Effector CD4-positive, alpha-beta T cell (primary cell): ENCODE data around the gene KRTAP9-7. TPM values are rescaled to one million over a fixed set of nuclear protein-coding genes. Genes with fewer than 3 reads are reported as not detected.
"Not testable (repeated sequence)": the region's sequence is repeated elsewhere in the genome, so short reads cannot be mapped to it uniquely, and the experiment has no call there.

Experiments
- DNase-seq: peaks from one replicate; pipeline ENCODE4 v3.0.0-alpha.2; 2020
- total RNA-seq: gene quantifications from one replicate; lab custom pipeline; 2026; lab: John Stamatoyannopoulos, UW

Gene KRTAP9-7, protein sequence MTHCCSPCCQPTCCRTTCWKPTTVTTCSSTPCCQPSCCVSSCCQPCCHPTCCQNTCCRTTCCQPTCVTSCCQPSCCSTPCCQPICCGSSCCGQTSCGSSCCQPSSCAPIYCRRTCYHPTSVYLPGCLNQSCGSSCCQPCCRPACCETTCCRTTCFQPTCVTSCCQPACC
- total RNA-seq, result not detected

GRCh38 chr17:41275648-41276190, at the start of gene KRTAP9-7:
Gene KRTAP9-7, plus strand, starts transcription at chr17:41275698. Its CDS starts 0 bp downstream, at chr17:41275698.
- not testable (repeated sequence) for DNase-seq

DNA sequence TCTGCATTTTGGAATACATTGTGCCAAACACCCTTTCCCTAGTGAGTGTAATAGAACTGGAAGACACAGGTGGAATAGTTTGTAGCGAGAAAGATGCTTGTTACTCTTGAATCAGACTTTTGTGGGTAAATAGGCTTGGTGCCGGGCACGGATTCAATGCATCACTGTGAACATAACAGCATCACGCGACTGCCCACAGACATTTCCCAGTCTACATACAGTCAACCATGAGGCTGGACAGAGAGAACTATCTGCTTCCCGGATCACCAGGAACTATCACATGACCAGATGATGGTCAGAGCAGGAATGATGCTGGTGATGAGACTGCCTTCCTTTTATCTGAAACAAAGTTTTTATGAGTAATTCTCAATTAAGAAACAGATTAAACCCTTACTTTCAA, 49.4 kb upstream of the KRTAP9-7 start:
- DNase-seq, result no peak

DNA sequence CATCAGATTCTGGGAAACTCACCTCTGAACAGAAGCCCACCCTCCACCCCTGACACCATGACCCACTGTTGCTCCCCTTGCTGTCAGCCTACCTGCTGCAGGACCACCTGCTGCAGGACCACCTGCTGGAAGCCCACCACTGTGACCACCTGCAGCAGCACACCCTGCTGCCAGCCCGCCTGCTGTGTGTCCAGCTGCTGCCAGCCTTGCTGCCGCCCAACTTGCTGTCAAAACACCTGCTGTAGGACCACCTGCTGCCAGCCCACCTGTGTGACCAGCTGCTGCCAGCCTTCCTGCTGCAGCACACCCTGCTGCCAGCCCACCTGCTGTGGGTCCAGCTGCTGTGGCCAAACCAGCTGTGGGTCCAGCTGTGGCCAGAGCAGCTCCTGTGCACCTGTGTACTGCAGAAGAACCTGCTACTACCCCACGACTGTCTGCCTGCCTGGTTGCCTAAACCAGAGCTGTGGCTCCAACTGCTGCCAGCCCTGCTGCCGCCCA, 48.9 kb upstream of the KRTAP9-7 start, which contains the start of gene KRTAP9-2:
KRTAP9-2 (plus strand) TSS at position 51 of the 498 bp plus-strand sequence; CDS start at position 58, 7 bp downstream.
- DNase-seq, result not testable (repeated sequence)

GRCh38 chr17:41230094-41230493, 45.4 kb upstream of the KRTAP9-7 start:
- no peak for DNase-seq

- DNase-seq, result no peak
Observed at GRCh38 chr17:41231731-41232130, 43.8 kb upstream of the KRTAP9-7 start.

DNA sequence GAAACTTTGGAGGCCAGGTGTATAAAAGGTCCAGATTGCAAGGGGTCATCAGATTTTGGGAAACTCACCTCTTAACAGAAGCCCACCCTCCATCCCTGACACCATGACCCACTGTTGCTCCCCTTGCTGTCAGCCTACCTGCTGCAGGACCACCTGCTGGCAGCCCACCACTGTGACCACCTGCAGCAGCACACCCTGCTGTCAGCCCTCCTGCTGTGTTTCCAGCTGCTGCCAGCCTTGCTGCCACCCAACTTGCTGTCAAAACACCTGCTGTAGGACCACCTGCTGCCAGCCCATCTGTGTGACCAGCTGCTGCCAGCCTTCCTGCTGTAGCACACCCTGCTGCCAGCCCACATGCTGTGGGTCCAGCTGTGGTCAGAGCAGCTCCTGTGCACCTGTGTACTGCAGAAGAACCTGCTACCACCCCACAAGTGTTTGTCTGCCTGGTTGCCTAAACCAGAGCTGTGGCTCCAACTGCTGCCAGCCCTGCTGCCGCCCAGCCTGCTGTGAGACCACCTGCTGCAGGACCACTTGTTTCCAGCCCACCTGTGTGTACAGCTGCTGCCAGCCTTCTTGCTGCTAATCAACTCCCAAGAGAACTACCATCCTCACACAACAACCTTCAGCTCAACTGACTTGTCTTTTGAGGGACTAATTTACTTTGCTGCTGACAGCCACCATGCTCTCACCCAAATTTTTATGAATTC, 42.9 kb upstream of the KRTAP9-7 start, which contains the start of gene KRTAP9-3:
KRTAP9-3 (plus strand) TSS at position 51 of the 707 bp plus-strand sequence; CDS start at position 104, 53 bp downstream.
- DNase-seq, result not testable (repeated sequence)

DNA sequence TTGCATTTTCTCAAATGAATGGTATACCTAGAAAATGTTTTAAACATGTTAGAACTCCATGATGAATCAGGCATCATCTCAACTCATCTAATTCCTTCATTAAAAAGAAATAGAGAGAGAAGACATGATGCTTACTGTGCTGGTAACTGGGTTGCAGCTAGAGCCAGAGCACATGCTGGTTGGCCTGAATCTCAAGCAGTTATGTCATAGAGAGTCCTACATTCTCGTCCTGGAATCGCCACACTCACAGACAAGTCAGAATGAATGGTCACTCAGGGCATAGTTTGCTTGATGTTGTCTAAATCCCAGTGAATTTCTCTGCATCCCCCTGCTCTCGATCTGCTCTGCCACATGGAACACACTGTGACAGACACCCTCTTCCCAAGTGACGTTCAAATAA, 38.4 kb upstream of the KRTAP9-7 start:
- DNase-seq, result not testable (repeated sequence)

DNA sequence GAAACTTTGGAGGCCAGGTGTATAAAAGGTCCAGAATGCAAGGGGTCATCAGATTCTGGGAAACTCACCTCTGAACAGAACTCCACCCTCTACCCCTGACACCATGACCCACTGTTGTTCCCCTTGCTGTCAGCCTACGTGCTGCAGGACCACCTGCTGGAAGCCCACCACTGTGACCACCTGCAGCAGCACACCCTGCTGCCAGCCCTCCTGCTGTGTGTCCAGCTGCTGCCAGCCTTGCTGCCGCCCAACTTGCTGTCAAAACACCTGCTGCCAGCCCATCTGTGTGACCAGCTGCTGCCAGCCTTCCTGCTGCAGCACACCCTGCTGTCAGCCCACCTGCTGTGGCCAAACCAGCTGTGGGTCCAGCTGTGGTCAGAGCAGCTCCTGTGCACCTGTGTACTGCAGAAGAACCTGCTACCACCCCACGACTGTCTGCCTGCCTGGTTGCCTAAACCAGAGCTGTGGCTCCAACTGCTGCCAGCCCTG, 37.5 kb upstream of the KRTAP9-7 start, which contains the start of gene KRTAP9-8:
KRTAP9-8 (plus strand) TSS at position 51 of the 489 bp plus-strand sequence; CDS start at position 104, 53 bp downstream.
- DNase-seq, result not testable (repeated sequence)

DNA sequence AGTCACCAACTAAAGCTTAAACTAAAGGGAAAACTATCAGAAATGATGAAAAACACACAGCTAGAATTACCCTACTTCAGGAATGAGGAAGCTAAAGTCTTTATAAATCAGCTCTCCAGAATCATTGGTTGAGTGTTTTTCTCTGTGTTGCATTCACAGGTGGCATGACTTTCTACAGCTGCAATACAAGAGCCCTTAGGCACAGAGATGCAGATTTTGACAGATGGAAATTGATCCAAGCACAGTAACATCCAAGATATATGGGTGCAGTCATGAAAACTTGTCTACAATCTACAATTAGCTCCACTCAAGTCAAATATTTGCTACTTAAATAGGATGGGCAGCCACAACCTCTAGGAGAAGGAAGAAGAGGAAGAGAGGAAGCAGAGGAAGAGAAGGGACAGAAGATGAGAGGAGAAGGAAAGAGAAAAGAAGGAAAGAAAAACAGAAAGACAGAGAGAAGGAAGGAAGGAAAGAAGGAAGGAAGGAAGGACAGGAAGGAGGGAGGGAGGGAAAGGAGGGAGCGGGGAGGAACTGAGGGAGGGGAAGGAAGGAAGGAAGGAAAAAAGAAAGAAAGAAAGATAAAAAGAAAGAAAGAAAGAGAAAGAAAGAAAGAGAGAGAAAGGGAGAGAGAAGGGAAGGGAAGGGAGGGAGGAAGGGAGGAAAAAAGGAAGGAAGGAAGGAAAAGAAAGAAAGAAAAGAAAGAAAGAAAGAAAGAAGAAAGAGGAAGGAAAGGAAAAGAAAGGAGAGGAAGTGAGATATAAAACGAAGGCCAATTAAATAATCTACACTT, 28.3 kb upstream of the KRTAP9-7 start:
- DNase-seq, result not testable (repeated sequence)

DNA sequence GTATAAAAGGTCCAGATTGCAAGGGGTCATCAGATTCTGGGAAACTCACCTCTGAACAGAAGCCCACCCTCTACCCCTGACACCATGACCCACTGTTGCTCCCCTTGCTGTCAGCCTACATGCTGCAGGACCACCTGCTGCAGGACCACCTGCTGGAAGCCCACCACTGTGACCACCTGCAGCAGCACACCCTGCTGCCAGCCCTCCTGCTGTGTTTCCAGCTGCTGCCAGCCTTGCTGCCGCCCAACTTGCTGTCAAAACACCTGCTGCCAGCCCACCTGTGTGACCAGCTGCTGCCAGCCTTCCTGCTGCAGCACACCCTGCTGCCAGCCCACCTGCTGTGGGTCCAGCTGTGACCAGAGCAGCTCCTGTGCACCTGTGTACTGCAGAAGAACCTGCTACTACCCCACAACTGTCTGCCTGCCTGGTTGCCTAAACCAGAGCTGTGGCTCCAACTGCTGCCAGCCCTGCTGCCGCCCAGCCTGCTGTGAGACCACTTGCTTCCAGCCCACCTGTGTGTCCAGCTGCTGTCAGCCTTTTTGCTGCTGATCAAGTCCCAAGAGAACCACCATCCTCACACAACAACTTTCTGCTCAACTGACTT, 25.8 kb upstream of the KRTAP9-7 start, which contains the start of gene KRTAP9-4:
KRTAP9-4 (plus strand) TSS at position 51 of the 604 bp plus-strand sequence; CDS start at position 85, 34 bp downstream.
- DNase-seq, result not testable (repeated sequence)

DNA sequence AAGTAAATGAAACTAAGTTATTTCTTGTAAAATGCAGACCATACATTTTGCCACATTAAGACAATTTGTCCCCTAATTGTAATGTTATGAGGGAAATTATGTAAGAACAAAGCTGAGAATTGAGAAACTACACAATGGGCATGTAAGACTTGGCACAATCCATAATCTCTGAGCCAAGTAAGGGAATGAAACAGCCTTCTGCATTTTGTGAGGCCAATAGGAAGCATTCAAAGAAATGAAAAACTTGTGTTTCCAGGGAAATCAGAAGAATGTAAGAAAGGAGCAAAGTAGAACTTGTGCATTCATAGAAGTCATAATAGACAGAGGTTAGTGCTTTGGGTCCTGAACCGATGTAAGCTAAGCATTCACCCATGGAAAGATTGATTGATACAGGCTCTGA, 24.2 kb upstream of the KRTAP9-7 start:
- DNase-seq, result no peak

GRCh38 chr17:41254861-41255260, 20.6 kb upstream of the KRTAP9-7 start:
- no peak for DNase-seq

DNA sequence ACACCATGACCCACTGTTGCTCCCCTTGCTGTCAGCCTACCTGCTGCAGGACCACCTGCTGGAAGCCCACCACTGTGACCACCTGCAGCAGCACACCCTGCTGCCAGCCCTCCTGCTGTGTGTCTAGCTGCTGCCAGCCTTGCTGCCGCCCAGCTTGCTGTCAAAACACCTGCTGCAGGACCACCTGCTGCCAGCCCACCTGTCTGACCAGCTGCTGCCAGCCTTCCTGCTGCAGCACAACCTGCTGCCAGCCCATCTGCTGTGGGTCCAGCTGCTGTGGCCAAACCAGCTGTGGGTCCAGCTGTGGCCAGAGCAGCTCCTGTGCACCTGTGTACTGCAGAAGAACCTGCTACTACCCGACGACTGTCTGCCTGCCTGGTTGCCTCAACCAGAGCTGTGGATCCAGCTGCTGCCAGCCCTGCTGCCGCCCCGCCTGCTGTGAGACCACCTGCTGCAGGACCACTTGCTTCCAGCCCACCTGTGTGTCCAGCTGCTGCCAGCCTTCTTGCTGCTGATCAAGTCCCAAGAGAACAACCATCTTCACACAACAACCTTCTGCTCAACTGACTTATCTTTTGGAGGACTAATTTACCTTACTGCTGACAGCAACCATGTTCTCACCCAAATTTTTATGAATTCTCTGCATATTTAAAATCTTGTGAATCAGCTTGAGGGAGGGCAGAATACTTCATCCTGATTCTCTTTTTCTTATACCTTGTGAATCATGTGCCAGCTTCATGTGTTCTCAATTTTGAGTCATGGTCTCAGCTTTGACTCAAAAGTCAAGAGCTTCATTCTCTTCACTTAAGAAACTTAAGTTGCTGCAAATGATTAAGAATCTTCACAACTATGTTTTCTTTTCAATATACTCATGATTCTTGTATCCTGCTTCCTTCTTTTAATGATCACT, 19.9 kb upstream of the KRTAP9-7 start, which contains the start of gene KRTAP9-9:
KRTAP9-9 (plus strand) TSS at position 4 of the 910 bp plus-strand sequence.
- not testable (repeated sequence) for DNase-seq

DNA sequence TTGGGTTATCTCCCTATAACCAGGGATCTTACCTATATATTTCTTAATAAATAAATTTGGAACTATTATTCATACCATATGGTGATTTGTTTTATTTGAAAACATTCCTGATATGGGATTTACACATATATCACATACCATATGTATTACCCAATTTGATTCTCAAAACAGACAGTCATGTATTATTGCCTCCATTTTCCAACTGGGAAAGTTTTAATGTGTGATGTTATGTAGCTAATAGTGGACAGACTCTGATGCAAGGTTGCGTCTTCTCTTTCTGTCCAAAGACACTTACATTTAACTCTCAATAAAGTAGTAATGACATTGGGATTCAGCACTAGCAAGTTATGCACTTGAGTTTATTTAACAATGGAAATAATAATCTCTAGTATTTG, 19.2 kb upstream of the KRTAP9-7 start:
- DNase-seq, result no peak

GRCh38 chr17:41258406-41258805, 17.1 kb upstream of the KRTAP9-7 start:
- no peak for DNase-seq

DNA sequence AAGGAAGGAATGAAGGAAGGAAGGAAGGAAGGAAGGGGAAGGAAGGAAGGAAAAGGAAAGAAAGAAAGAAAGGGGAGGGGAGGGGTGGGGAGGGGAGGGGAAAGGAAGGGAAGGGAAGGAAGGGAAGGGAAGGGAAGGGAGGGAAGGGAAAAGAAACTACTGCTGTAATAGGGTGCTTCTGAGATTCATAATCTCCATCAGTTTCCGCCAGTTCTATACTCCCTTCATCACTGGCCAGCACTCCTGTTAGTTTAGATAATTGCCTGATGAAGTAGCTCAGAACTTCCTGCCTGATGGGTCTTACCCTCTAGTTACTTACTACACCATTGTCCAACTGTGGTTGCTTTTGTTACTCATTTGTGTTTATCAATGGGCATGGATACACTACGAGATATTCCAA, 12.3 kb upstream of the KRTAP9-7 start:
- no peak for DNase-seq

DNA sequence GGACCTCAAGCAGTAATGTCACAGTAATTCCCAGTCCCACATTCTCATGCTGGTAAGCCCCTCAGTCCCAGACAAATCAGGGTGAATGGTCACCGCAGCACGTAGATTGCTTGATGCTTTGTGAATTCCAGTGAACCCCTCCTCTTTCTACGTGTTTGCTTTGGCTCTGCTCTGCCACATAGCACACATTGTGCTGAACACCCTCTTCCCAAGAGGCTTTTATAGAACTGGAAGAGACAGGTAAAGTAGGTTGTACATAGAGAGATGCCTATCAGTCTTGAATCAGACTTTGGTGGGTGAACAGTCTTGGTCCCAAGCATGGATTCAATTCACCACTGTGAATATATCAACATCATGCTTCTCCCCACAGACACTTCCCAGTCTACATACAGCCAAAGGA, 10.9 kb upstream of the KRTAP9-7 start:
- DNase-seq, result no peak

DNA sequence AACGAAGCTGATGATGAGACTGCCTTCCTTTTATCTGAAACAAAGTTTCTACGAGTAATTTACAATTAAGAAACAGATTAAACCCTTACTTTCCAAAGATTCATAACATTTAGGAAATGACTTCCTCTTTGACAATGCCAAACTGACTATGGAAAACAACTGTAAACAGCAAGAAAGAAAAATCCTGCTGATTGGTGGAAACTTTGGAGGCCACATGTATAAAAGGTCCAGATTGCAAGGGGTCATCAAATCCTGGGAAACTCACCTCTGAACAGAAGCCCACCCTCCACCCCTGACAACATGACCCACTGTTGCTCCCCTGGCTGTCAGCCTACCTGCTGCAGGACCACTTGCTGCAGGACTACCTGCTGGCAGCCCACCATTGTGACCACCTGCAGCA, 10.4 kb upstream of the KRTAP9-7 start, which contains the start of gene KRTAP9-6:
KRTAP9-6 (plus strand) TSS at position 301 of the 400 bp plus-strand sequence; CDS start at position 301, 0 bp downstream.
- no peak for DNase-seq

- no peak for DNase-seq
Observed at GRCh38 chr17:41267711-41268110, 7.8 kb upstream of the KRTAP9-7 start.

- DNase-seq, result not testable (repeated sequence)
Observed at GRCh38 chr17:41271323-41271722, 4.2 kb upstream of the KRTAP9-7 start.
